ENCODE measurements around the gene ABCA5.
A peak's percentile ranks its signal among the peaks of the same experiment; 100 is the strongest.

The ABCA5 gene

DNA sequence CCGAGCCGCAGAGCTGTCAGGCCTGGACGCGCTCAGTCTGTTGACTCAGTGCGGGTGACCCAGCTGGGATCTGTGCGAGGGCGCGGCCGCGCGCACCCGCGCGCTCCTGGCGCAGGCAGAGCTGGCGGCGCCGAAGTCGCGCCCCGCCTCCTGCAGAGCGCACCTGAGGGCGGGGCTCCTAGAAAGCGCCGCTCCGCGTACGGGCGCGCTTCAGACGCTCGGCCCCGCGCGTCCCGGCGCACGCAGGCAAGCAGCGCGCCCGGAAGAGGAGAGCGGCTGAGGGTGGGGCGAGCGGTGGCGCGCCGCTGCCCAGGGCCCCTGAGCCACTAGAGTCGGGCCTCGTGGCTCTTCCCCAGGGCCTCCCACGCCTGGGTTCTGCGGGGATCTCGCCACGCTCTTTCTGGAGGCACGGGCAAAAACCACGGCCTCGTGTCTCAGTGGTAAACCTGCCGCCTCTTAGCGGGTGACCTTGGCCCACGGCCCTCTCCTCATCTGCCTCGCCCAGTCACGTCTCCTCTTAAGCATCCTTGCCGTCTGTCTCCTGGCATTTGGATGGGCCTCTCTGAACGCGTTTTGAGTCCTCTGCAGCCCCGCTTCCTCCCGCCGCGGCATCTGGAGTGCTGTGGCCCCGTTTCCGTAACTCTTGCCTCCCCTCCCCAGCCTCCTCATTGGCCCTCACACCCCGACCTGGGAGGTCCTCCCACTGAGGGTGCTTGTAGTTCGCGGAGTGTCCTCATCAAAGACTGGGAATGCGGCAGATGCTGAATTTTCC, at the start of gene ABCA5:
ABCA5 (minus strand) TSS at position 74 of the 772 bp plus-strand sequence. CDS start 12,718 bp downstream, outside the sequence.
- DNase-seq (ENCODE audit: low read depth in 2 of 3, low spot score in 1 of 3), result peak; percentile 64 to 80 (median 71)

DNA sequence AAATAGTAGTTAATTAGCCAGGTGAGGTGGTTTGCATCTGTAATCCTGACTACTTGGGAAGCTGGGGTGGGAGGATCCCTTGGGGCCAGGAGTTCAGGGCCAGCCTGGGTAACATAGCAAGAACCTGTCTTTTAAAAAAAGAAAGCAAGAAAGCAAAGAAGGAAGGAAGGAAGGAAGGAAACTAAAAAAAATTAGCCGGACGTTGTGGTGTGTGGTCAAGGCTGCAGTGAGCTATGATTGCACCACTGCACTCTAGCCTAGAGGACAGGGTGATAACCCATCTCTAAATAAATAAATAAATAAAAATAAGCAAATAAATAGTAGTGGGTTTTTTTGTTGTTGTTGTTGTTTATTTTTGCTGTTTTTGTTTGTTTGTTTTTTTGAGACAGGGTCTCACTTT, 48.3 kb upstream of the ABCA5 start:
- DNase-seq (ENCODE audit: low read depth in 2 of 3, low spot score in 1 of 3), result no peak

GRCh38 chr17:69373069-69373468, 46.1 kb upstream of the ABCA5 start:
- DNase-seq (ENCODE audit: low read depth in 2 of 3, low spot score in 1 of 3), result no peak

DNA sequence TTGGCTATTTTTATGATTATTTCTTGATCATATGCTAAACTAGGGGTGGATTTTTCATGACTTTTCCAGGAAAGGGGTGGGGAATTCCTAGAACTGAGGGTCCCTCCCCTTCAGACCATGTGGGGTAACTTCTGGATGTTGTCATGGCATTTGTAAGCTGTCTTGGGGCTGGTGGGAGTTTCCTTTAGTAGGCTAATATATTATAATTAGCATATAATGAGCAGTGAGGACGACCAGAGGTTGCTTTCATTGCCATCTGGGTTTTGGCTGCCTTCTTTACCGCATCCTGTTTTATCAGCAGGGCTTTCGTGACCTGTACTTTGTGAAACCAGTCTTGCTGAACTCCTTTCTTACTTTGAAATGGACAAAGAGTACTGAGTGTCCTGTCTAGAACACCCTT, 40.4 kb upstream of the ABCA5 start:
- DNase-seq (ENCODE audit: low read depth in 2 of 3, low spot score in 1 of 3), result no peak

DNA sequence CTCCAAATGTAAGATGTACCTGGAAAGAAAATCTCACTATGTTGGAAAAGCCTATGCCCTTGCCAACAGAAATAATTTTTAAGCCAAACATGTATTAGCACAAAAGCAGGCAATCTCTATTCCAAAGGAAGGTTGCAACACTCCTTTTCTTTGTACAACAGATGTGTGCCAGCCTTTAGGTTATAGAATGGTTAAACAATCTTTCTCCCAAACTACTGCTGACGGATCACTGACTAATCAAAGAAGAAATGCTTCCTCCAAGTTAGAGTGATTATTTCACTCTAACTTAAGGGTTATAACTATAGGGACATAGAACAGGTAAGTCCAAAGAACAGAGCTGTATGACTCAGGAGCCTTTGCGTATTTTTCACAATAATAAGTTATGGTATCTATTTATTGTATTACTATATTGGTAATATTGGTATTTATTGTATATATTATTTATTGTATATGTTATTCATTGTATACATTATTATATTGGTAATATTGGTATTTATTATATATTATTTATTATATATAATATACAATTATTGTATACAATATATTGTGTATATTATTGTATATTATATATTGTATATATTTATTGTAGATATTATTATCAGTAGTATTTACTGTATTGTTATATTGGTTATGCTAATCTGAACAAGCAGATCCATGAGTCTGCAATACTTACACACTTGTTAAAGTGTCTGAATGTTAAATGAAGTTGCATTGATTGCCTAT, 36.7 kb upstream of the ABCA5 start:
- no peak for DNase-seq (ENCODE audit: low read depth in 2 of 3, low spot score in 1 of 3)

GRCh38 chr17:69361156-69361555, 34.2 kb upstream of the ABCA5 start:
- DNase-seq (ENCODE audit: low read depth in 2 of 3, low spot score in 1 of 3), result no peak

DNA sequence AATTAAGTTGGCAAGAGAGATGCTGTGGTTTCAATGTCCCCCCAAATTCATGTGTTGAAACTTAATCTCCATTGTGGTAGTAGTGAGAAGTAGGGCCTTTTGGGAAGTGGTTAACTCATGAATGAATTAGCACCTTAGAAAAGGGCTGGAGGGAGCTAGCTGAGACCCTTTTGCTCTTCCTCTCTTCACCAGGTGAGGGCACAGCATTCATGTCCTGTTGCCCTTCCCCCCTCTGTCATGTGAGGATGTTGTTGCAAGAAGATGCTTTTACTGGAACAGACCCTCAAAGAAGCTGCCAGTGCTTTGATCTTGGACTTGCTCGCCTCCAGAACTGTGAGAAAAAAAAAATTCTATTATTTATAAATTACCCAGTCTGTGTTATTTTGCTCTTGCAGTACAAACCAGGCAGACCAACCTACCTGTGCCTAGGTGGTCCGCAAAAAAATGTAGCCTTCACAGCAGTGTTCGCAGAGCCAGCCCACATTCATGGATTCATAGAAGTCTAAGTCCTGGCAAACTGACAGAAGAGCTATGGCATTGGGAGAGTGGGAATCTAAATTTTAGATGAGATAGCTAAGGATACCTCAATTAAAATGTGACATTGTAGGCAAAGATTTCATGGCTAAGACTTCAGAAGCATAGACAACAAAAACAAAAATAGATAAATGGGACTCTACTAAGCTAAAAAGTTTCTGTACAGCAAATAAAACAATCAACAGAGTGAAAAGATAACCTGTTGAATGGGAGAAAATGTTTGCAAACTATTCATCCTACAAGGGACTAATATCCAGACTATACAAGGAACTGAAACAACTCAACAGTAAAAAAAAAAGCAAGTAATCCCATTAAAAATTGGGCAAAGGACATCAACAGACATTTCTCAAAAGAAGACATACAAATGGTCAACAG, 32.0 kb upstream of the ABCA5 start:
- no peak for DNase-seq (ENCODE audit: low read depth in 2 of 3, low spot score in 1 of 3)

DNA sequence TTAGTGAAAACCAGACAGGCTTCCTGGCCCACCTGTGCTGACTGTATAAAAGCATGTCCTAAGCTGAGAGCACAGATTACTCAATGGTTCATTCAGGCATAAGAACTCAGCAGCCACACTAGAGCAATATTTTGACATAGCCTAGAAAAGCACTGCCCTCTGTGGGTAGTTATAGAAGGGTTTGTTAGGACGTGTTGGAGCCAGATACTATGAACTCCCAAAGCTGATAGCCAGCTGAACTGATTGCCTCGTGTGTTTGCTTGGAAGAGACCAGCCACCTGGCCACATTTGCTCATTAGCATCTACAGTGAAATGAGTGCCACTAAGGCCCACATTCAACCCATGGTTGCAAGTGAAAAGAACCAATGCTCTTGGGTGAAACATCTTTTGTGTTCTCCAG, 30.8 kb upstream of the ABCA5 start:
- no peak for DNase-seq (ENCODE audit: low read depth in 2 of 3, low spot score in 1 of 3)

- DNase-seq (ENCODE audit: low read depth in 2 of 3, low spot score in 1 of 3), result no peak
These were observed 29.7 kb upstream of the ABCA5 start for GRCh38 chr17:69356625-69357024.

DNA sequence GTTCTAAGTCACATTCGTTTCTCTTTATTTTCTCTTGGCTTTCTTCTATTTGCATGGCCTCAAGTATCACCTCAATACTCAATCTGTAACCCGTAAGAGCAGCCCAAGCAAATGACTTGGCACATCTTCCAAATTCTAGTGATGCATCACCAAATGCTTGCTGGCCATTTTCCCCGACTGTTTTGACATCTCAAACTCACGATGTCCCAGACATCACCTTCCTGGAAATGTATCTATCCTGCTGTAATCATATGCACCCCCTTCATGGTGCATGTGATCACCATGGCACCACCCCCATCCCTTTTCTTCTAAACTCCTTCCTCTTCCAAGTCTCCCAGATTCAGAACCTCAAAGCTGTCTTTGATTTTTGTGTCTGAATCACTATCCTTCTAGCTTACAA, 24.0 kb upstream of the ABCA5 start:
- DNase-seq (ENCODE audit: low read depth in 2 of 3, low spot score in 1 of 3), result no peak

DNA sequence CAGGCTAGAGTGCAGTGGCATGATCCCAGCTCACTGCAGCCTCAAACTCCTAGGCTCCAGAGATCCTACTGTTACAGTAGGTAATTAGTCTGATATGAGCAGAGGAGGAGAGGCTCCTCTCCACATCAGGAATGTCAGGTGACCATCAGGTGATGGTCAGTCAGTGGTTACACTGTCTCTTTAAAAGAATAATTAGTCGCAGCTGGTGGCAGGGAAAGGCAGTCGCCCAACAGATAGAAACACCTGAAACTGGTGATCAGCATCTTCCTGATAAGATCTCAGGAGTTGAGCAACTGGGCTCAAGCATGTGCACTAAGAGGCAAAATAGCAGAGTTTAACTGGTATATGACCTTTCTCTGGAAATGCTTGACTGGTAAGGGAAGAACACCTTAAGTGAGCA, 21.5 kb upstream of the ABCA5 start:
- DNase-seq (ENCODE audit: low read depth in 2 of 3, low spot score in 1 of 3), result no peak

DNA sequence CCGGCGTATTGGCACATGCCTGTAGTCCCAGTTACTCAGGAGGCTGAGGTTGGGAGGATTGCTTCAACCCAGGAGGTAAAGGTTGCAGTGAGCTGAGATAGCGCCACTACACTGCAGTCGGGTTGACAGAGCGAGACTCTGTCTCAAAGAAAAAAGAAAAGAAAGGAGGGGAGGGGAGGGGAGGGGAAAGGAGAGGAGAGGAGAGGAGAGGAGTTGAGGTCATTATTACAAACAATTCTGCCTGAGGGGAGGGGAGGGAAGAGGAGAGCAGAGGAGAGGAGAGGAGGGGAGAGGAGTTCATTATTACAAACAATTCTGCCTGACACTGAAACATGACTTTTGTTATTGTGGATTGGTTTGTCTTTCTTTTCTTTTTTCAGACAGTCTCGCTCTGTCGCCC, 19.8 kb upstream of the ABCA5 start:
- no peak for DNase-seq (ENCODE audit: low read depth in 2 of 3, low spot score in 1 of 3)

- DNase-seq (ENCODE audit: low read depth in 2 of 3, low spot score in 1 of 3), result no peak
These were observed 18.0 kb upstream of the ABCA5 start for GRCh38 chr17:69344939-69345338.

DNA sequence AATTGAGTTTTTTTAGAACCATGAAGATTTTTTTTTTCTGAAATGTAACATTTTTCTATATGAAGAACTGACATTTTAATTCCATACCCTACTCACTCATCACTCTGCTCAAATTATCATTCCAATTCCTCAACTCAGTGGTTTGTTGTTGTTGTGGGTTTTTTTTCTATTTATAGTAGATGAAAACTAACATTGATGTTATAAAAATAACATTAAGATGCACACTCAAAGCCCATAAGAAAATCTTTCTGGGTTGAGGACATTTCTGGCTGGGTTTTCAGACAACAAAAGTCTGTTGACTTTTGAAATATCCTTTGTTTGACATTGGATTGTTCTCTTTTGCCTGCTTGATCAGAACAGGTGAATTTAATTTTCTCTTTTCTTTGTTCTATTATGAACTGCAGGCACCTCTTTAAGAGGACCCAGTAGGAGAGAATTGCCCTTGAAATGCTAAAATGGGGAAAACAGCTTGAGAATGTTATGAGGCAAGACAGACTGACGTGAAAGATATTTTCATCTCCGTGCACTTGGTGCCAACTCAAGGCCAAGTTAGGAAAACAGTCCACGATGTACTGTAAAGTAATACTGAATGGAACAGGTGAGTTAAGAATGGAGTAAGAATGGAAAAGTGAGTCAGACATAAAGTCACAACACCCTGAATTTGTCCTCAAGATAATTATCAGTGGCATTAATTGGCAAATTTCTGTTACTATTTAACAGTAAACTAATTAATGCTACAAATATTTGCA, 16.1 kb upstream of the ABCA5 start:
- no peak for DNase-seq (ENCODE audit: low read depth in 2 of 3, low spot score in 1 of 3)

DNA sequence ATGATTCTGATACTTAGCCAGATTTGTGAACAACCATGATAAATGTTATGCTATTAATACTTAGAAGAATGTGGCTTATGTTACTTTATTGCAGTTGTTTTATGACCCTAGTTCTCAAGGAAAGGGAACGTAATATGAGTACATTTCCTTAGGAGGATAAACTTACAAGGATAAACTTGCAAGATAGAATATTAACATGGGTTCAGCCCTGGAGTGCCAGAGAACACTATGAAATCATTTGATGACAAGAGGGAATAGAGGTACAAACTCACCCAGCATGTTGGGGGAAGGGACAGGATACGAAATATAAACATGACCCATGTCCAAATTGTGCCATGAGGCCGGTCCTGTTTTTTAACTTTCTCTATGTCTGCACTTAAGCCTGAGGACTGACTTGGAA, 13.0 kb upstream of the ABCA5 start:
- no peak for DNase-seq (ENCODE audit: low read depth in 2 of 3, low spot score in 1 of 3)

DNA sequence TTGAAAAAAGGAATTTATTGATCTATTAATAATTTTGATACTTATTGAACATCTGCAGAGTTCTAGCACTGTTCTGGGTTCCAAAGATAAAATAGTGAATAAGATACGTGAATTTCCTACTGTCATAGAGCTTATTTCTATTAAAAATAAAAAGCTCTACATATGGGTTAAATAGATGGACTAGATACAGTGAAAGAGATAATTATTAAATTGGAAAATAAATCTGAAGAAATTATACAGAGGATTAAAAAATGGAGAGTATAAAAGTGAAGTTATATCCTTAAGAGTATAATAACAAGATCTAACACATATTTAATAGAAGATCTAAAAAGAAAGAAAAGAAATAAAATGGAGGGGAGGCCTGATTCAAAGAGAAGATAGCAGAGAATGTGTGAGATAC, 10.1 kb upstream of the ABCA5 start:
- DNase-seq (ENCODE audit: low read depth in 2 of 3, low spot score in 1 of 3), result no peak

DNA sequence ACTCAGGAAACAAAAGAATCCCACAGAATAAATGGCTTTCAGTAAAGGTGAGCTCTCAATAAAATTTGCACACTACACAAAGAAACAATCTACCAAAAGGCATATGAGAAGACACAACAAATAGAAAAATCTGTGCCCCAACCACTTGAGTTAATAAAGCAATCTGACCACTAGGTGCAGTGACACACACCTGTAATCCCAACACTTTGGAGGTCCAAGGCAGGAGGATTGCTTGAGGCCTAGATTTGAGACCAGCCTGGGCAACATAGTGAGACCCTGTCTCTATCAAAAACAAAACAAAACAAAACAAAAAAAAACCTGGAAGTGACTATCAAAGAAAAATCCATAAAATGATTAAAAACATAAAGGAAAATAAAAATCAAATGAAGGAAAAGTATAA, 9.6 kb upstream of the ABCA5 start:
- DNase-seq (ENCODE audit: low read depth in 2 of 3, low spot score in 1 of 3), result no peak

- DNase-seq (ENCODE audit: low read depth in 2 of 3, low spot score in 1 of 3), result no peak
These were observed 8.1 kb upstream of the ABCA5 start for GRCh38 chr17:69335058-69335457.

GRCh38 chr17:69333561-69333960, 6.6 kb upstream of the ABCA5 start:
- DNase-seq (ENCODE audit: low read depth in 2 of 3, low spot score in 1 of 3), result no peak

GRCh38 chr17:69331756-69332155, 4.8 kb upstream of the ABCA5 start:
- DNase-seq (ENCODE audit: low read depth in 2 of 3, low spot score in 1 of 3), result no peak

All from stimulated activated CD4-positive, alpha-beta T cell treated with anti-CD3 and anti-CD28 coated beads, Interleukin-12 subunit alpha, Interleukin-12 subunit beta, amount 100 ng/mL, for 48 hours (primary cell).